Thyroid gland (tissue), 4 donors: ENCODE data around the gene ETHE1.
"Not testable (repeated sequence)": the region's sequence is repeated elsewhere in the genome, so short reads cannot be mapped to it uniquely, and the experiment has no call there.

ENCODE experiments used
- CTCF ChIP-seq, 6 experiments: fragments of 200-600 bp in 3 of 6; fragments of 450-650 bp in 3 of 6; sonication (generic) in 3 of 6; IDR thresholded peaks; one replicate each; pipeline ENCODE4 v1.5.1; 2016 to 2019; ENCODE audit warnings: antibody characterized with exemption in 6 of 6, mild to moderate bottlenecking in 2 of 6, inconsistent platforms in 1 of 6, moderate library complexity in 1 of 6
- POLR2A ChIP-seq, 2 donors: fragments of 450-650 bp; IDR thresholded peaks; one replicate each; pipeline ENCODE4 v1.6.1; 2017; ENCODE audit warnings: antibody characterized with exemption in 2 of 2, mild to moderate bottlenecking in 2 of 2, moderate library complexity in 1 of 2

- not testable (repeated sequence) for TF ChIP-seq CTCF, POLR2A (IDR thresholded peaks at IDR 0.05)
Measured at GRCh38 chr19:43523696-43524095, 3.3 kb downstream of the ETHE1 start.
